ENCODE measurements around the gene MAGEA8.
A peak's percentile ranks its signal among the peaks of the same experiment; 100 is the strongest.
"Not testable (repeated sequence)": the region's sequence is repeated elsewhere in the genome, so short reads cannot be mapped to it uniquely, and the experiment has no call there.

The MAGEA8 gene

GRCh38 chrX:149858592-149858991 lies 22.4 kb upstream of the MAGEA8 start:
- no peaks in the 10 kb centered on the region for H3K27me3 ChIP-seq (ENCODE audit: low read depth, low read length)
- H3K27ac ChIP-seq (ENCODE audit: low read length): no peak overlapping the region
- H3K4me3 ChIP-seq (ENCODE audit: low read depth in 1 of 2, low read length in 2 of 2): no peak overlapping the region
- no peaks in the 10 kb centered on the region for H3K36me3 ChIP-seq (ENCODE audit: control insufficient read depth in 1 of 2, insufficient read depth in 2 of 2, low read length in 2 of 2)
- H3K4me1 ChIP-seq (ENCODE audit: control insufficient read depth in 1 of 2, insufficient read depth in 2 of 2, low read length in 2 of 2): no peaks in the 10 kb centered on the region
- no peaks in the 10 kb centered on the region for H3K9me3 ChIP-seq (ENCODE audit: control insufficient read depth in 1 of 2, low read length in 2 of 2)

GRCh38 chrX:149860445-149860844 lies 20.5 kb upstream of the MAGEA8 start:
- no peaks in the 10 kb centered on the region for H3K36me3 ChIP-seq (ENCODE audit: control insufficient read depth in 1 of 2, insufficient read depth in 2 of 2, low read length in 2 of 2)
- no peaks in the 10 kb centered on the region for H3K27me3 ChIP-seq (ENCODE audit: low read depth, low read length)
- no peaks in the 10 kb centered on the region for H3K4me1 ChIP-seq (ENCODE audit: control insufficient read depth in 1 of 2, insufficient read depth in 2 of 2, low read length in 2 of 2)
- no peak overlapping the region for H3K4me3 ChIP-seq (ENCODE audit: low read depth in 1 of 2, low read length in 2 of 2)
- H3K9me3 ChIP-seq (ENCODE audit: control insufficient read depth in 1 of 2, low read length in 2 of 2): no peaks in the 10 kb centered on the region
- no peak overlapping the region for H3K27ac ChIP-seq (ENCODE audit: low read length)

GRCh38 chrX:149865390-149865789 lies 15.6 kb upstream of the MAGEA8 start:
- Histone ChIP-seq H3K27me3 (ENCODE audit: low read depth, low read length) (no peaks in the 10 kb centered on the region), H3K4me3 (ENCODE audit: low read depth in 1 of 2, low read length in 2 of 2) (no peak overlapping the region), H3K9me3 (ENCODE audit: control insufficient read depth in 1 of 2, low read length in 2 of 2) (no peaks in the 10 kb centered on the region), H3K36me3 (ENCODE audit: control insufficient read depth in 1 of 2, insufficient read depth in 2 of 2, low read length in 2 of 2) (no peaks in the 10 kb centered on the region), H3K27ac (ENCODE audit: low read length) (no peak overlapping the region), H3K4me1 (ENCODE audit: control insufficient read depth in 1 of 2, insufficient read depth in 2 of 2, low read length in 2 of 2) (no peaks in the 10 kb centered on the region)

- no peaks in the 10 kb centered on the region for H3K27me3 ChIP-seq (ENCODE audit: low read depth, low read length)
- no peak overlapping the region for H3K27ac ChIP-seq (ENCODE audit: low read length)
- H3K4me3 ChIP-seq (ENCODE audit: low read depth in 1 of 2, low read length in 2 of 2): no peak overlapping the region
- no peaks in the 10 kb centered on the region for H3K9me3 ChIP-seq (ENCODE audit: control insufficient read depth in 1 of 2, low read length in 2 of 2)
- no peaks in the 10 kb centered on the region for H3K36me3 ChIP-seq (ENCODE audit: control insufficient read depth in 1 of 2, insufficient read depth in 2 of 2, low read length in 2 of 2)
- no peaks in the 10 kb centered on the region for H3K4me1 ChIP-seq (ENCODE audit: control insufficient read depth in 1 of 2, insufficient read depth in 2 of 2, low read length in 2 of 2)
Observed at GRCh38 chrX:149867488-149867887, 13.5 kb upstream of the MAGEA8 start.

- H3K4me3 ChIP-seq (ENCODE audit: low read depth in 1 of 2, low read length in 2 of 2): no peak overlapping the region
- no peaks in the 10 kb centered on the region for H3K4me1 ChIP-seq (ENCODE audit: control insufficient read depth in 1 of 2, insufficient read depth in 2 of 2, low read length in 2 of 2)
- no peaks in the 10 kb centered on the region for H3K36me3 ChIP-seq (ENCODE audit: control insufficient read depth in 1 of 2, insufficient read depth in 2 of 2, low read length in 2 of 2)
- H3K27me3 ChIP-seq (ENCODE audit: low read depth, low read length): no peaks in the 10 kb centered on the region
- H3K9me3 ChIP-seq (ENCODE audit: control insufficient read depth in 1 of 2, low read length in 2 of 2): no peaks in the 10 kb centered on the region
- H3K27ac ChIP-seq (ENCODE audit: low read length): no peak overlapping the region
Observed at GRCh38 chrX:149870840-149871239, 10.1 kb upstream of the MAGEA8 start.

- no peaks in the 10 kb centered on the region for H3K9me3 ChIP-seq (ENCODE audit: control insufficient read depth in 1 of 2, low read length in 2 of 2)
- H3K4me3 ChIP-seq (ENCODE audit: low read depth in 1 of 2, low read length in 2 of 2): no peak overlapping the region
- no peaks in the 10 kb centered on the region for H3K36me3 ChIP-seq (ENCODE audit: control insufficient read depth in 1 of 2, insufficient read depth in 2 of 2, low read length in 2 of 2)
- no peaks in the 10 kb centered on the region for H3K27me3 ChIP-seq (ENCODE audit: low read depth, low read length)
- no peak overlapping the region for H3K27ac ChIP-seq (ENCODE audit: low read length)
- H3K4me1 ChIP-seq (ENCODE audit: control insufficient read depth in 1 of 2, insufficient read depth in 2 of 2, low read length in 2 of 2): no peaks in the 10 kb centered on the region
Observed at GRCh38 chrX:149871433-149871832, 9.6 kb upstream of the MAGEA8 start.

GRCh38 chrX:149871940-149872339 lies 9.0 kb upstream of the MAGEA8 start:
- Histone ChIP-seq H3K4me1 (ENCODE audit: control insufficient read depth in 1 of 2, insufficient read depth in 2 of 2, low read length in 2 of 2) (no peaks in the 10 kb centered on the region), H3K27ac (ENCODE audit: low read length) (no peak overlapping the region), H3K4me3 (ENCODE audit: low read depth in 1 of 2, low read length in 2 of 2) (no peak overlapping the region), H3K27me3 (ENCODE audit: low read depth, low read length) (no peaks in the 10 kb centered on the region), H3K9me3 (ENCODE audit: control insufficient read depth in 1 of 2, low read length in 2 of 2) (no peaks in the 10 kb centered on the region), H3K36me3 (ENCODE audit: control insufficient read depth in 1 of 2, insufficient read depth in 2 of 2, low read length in 2 of 2) (no peaks in the 10 kb centered on the region)

- H3K27ac ChIP-seq (ENCODE audit: low read length): no peak overlapping the region
- H3K27me3 ChIP-seq (ENCODE audit: low read depth, low read length): no peaks in the 10 kb centered on the region
- H3K4me3 ChIP-seq (ENCODE audit: low read depth in 1 of 2, low read length in 2 of 2): no peak overlapping the region
- H3K4me1 ChIP-seq (ENCODE audit: control insufficient read depth in 1 of 2, insufficient read depth in 2 of 2, low read length in 2 of 2): no peaks in the 10 kb centered on the region
- no peaks in the 10 kb centered on the region for H3K36me3 ChIP-seq (ENCODE audit: control insufficient read depth in 1 of 2, insufficient read depth in 2 of 2, low read length in 2 of 2)
- no peaks in the 10 kb centered on the region for H3K9me3 ChIP-seq (ENCODE audit: control insufficient read depth in 1 of 2, low read length in 2 of 2)
Observed at GRCh38 chrX:149877157-149877556, 3.8 kb upstream of the MAGEA8 start.

- no peaks in the 10 kb centered on the region for H3K36me3 ChIP-seq (ENCODE audit: control insufficient read depth in 1 of 2, insufficient read depth in 2 of 2, low read length in 2 of 2)
- no peaks in the 10 kb centered on the region for H3K4me1 ChIP-seq (ENCODE audit: control insufficient read depth in 1 of 2, insufficient read depth in 2 of 2, low read length in 2 of 2)
- no peak overlapping the region for H3K27ac ChIP-seq (ENCODE audit: low read length)
- H3K9me3 ChIP-seq (ENCODE audit: control insufficient read depth in 1 of 2, low read length in 2 of 2): no peaks in the 10 kb centered on the region
- H3K4me3 ChIP-seq (ENCODE audit: low read depth in 1 of 2, low read length in 2 of 2): no peak overlapping the region
- no peaks in the 10 kb centered on the region for H3K27me3 ChIP-seq (ENCODE audit: low read depth, low read length)
Observed at GRCh38 chrX:149877636-149878035, 3.3 kb upstream of the MAGEA8 start.

- not testable (repeated sequence) for H3K27me3 ChIP-seq (ENCODE audit: low read depth, low read length); H3K4me1 ChIP-seq (ENCODE audit: control insufficient read depth in 1 of 2, insufficient read depth in 2 of 2, low read length in 2 of 2); H3K4me3 ChIP-seq (ENCODE audit: low read depth in 1 of 2, low read length in 2 of 2); H3K27ac ChIP-seq (ENCODE audit: low read length); H3K36me3 ChIP-seq (ENCODE audit: control insufficient read depth in 1 of 2, insufficient read depth in 2 of 2, low read length in 2 of 2); H3K9me3 ChIP-seq (ENCODE audit: control insufficient read depth in 1 of 2, low read length in 2 of 2)
Observed at GRCh38 chrX:149890828-149891227, 9.8 kb downstream of the MAGEA8 start.

GRCh38 chrX:149898554-149898953 lies 17.6 kb downstream of the MAGEA8 start:
- Histone ChIP-seq H3K36me3 (ENCODE audit: control insufficient read depth in 1 of 2, insufficient read depth in 2 of 2, low read length in 2 of 2) (no peaks in the 10 kb centered on the region), H3K27me3 (ENCODE audit: low read depth, low read length) (no peaks in the 10 kb centered on the region), H3K27ac (ENCODE audit: low read length) (no peak overlapping the region), H3K9me3 (ENCODE audit: control insufficient read depth in 1 of 2, low read length in 2 of 2) (no peaks in the 10 kb centered on the region), H3K4me3 (ENCODE audit: low read depth in 1 of 2, low read length in 2 of 2) (no peak overlapping the region), H3K4me1 (ENCODE audit: control insufficient read depth in 1 of 2, insufficient read depth in 2 of 2, low read length in 2 of 2) (no peaks in the 10 kb centered on the region)

GRCh38 chrX:149903889-149904748 lies 23.1 kb downstream of the MAGEA8 start:
- Histone ChIP-seq H3K4me1 (ENCODE audit: control insufficient read depth in 1 of 2, insufficient read depth in 2 of 2, low read length in 2 of 2) (no peaks in the 10 kb centered on the region), H3K36me3 (ENCODE audit: control insufficient read depth in 1 of 2, insufficient read depth in 2 of 2, low read length in 2 of 2) (no peaks in the 10 kb centered on the region), H3K9me3 (ENCODE audit: control insufficient read depth in 1 of 2, low read length in 2 of 2) (no peaks in the 10 kb centered on the region), H3K27ac (ENCODE audit: low read length) (no peak overlapping the region), H3K27me3 (ENCODE audit: low read depth, low read length) (no peaks in the 10 kb centered on the region), H3K4me3 (ENCODE audit: low read depth in 1 of 2, low read length in 2 of 2) (peak overlapping the region in 1 of 2 donors; percentile 16)

Measured in muscle layer of duodenum (tissue), 2 donors.